ENCODE measurements around the gene SNX13. TPM values are rescaled to one million over a fixed set of nuclear protein-coding genes. Genes with fewer than 3 reads are reported as not detected.

The SNX13 gene
- total RNA-seq, 4 donors from 2014 or later: 74.9 to 154 (median 107) TPM

DNA sequence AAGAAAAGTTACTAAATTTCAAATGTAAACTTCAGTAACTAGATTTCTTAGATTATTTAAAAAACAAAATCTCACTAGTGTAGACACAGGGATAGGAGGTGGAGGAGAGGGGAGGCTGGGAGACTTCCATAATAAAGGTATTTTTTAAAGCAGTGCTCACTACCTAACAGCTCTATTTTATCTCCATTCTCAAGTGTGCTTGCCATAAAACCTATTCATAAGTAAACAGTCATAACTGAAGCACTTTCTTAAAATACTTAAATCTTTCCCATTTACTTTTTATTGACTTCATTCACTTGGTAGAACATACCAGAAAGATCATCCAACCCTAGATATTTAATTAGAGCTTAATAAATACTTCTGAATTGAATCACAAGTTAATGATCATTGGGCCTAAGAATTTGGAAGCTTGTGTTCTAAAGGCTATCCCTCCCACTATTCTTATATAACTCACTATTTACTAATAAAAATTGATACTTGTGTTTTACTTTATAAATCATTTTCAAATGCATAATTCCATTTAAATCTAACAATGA, 107.4 kb downstream of the SNX13 start:
- Histone ChIP-seq H3K27ac (no peak overlapping the region), H3K4me3 (no peak overlapping the region), H3K27me3 (no peaks in the 10 kb centered on the region), H3K36me3 (no peaks in the 10 kb centered on the region), H3K4me1 (no peaks in the 10 kb centered on the region), H3K9me3 (no peaks in the 10 kb centered on the region)
- DNase-seq (no peak), ATAC-seq (no peak)
- in situ Hi-C loops (cut with MboI; ENCODE audit: low sequenced_read_pairs in 4 of 4): no loop called here
- intact Hi-C loops (cut with DNase I; ENCODE audit: low total_unique reads): no loop called here
- TF ChIP-seq, protein P1, sequence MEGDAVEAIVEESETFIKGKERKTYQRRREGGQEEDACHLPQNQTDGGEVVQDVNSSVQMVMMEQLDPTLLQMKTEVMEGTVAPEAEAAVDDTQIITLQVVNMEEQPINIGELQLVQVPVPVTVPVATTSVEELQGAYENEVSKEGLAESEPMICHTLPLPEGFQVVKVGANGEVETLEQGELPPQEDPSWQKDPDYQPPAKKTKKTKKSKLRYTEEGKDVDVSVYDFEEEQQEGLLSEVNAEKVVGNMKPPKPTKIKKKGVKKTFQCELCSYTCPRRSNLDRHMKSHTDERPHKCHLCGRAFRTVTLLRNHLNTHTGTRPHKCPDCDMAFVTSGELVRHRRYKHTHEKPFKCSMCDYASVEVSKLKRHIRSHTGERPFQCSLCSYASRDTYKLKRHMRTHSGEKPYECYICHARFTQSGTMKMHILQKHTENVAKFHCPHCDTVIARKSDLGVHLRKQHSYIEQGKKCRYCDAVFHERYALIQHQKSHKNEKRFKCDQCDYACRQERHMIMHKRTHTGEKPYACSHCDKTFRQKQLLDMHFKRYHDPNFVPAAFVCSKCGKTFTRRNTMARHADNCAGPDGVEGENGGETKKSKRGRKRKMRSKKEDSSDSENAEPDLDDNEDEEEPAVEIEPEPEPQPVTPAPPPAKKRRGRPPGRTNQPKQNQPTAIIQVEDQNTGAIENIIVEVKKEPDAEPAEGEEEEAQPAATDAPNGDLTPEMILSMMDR (IDR thresholded peaks at IDR 0.05 in 4 of 5, conservative IDR thresholded peaks at IDR 0.05 in 1 of 5): no peak
- TF ChIP-seq POLR2A (IDR thresholded peaks at IDR 0.05): no peak

DNA sequence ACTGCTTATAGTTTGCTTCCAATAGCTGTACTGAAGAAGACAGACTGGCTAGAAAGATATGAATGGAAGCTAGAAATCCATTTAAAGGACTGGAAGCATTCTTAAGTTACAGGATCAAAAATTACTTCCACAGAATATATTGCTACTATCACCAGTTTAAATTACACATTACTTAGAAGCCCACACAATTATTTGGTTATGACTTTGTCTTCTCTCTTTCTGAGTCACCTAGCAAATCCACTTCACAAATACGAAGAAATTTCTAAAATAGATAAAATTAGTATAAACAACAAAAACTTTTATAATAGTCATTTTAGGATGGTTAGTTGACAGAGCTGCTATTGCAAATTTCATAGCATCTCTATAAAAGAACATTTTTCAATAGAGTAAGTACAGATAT, 108.1 kb downstream of the SNX13 start:
- no peaks in the 10 kb centered on the region for H3K9me3 ChIP-seq
- H3K27ac ChIP-seq: no peak overlapping the region
- in situ Hi-C loops (cut with MboI; ENCODE audit: low sequenced_read_pairs in 4 of 4) (no loop called here), intact Hi-C loops (cut with DNase I; ENCODE audit: low total_unique reads) (no loop called here)
- ATAC-seq (no peak), DNase-seq (no peak)
- TF ChIP-seq POLR2A (IDR thresholded peaks at IDR 0.05): no peak
- TF ChIP-seq, protein P1 (IDR thresholded peaks at IDR 0.05 in 4 of 5, conservative IDR thresholded peaks at IDR 0.05 in 1 of 5): no peak
- no peak overlapping the region for H3K4me3 ChIP-seq
- no peaks in the 10 kb centered on the region for H3K36me3 ChIP-seq
- no peaks in the 10 kb centered on the region for H3K4me1 ChIP-seq
- no peaks in the 10 kb centered on the region for H3K27me3 ChIP-seq

DNA sequence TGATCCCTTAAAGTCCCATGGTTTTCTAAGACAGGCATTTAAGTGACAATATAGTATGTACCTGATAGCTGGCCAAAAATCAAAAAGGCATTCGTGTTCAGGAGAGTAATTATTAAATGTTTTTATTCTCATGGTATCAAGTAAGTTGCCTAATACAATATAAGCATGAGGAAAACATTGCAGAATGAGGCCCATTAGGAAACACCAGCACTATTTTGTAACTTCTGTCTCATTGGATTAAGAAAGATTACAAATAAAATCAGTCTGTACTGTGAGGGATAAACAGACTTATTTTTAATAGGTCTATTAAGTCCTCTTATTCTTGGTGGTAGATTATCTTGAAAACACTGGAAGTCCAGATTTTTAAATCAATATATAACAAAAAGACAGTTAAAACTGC, 110.1 kb downstream of the SNX13 start:
- ATAC-seq (no peak), DNase-seq (no peak)
- intact Hi-C loops (cut with DNase I; ENCODE audit: low total_unique reads) (no loop called here), in situ Hi-C loops (cut with MboI; ENCODE audit: low sequenced_read_pairs in 4 of 4) (no loop called here)
- no peaks in the 10 kb centered on the region for H3K4me1 ChIP-seq
- no peaks in the 10 kb centered on the region for H3K27me3 ChIP-seq
- no peak overlapping the region for H3K27ac ChIP-seq
- TF ChIP-seq, protein P1 (IDR thresholded peaks at IDR 0.05 in 4 of 5, conservative IDR thresholded peaks at IDR 0.05 in 1 of 5): no peak
- no peak for TF ChIP-seq POLR2A (IDR thresholded peaks at IDR 0.05)
- peaks cover 0 to 10% of the 10 kb centered on the region in 2 donors for H3K36me3 ChIP-seq
- H3K9me3 ChIP-seq: no peaks in the 10 kb centered on the region
- no peak overlapping the region for H3K4me3 ChIP-seq

DNA sequence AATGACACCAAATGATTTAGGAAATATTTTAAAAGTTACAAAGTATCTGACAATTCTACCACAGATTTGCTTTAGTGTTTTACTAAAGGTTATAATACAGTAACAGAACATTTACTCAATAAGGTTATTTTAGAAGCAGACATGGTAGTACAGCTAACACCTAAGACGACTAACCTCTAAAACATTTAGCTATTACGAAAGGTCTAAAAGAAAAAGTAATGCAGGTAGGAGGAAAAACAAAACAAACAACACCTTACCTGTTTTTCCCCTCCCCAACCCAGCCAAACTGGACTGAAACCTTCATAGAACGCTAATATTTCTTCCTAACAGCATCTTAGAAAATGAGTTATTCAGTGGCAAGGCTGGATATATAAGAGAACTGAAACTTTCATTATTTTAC, 111.3 kb downstream of the SNX13 start:
- Histone ChIP-seq H3K27ac (no peak overlapping the region), H3K9me3 (no peaks in the 10 kb centered on the region), H3K4me1 (no peaks in the 10 kb centered on the region), H3K4me3 (no peak overlapping the region), H3K36me3 (peaks cover 0 to 10% of the 10 kb centered on the region in 2 donors), H3K27me3 (no peaks in the 10 kb centered on the region)
- DNase-seq: no peak
- ATAC-seq: no peak
- intact Hi-C loops (cut with DNase I; ENCODE audit: low total_unique reads): no loop called here
- in situ Hi-C loops (cut with MboI; ENCODE audit: low sequenced_read_pairs in 4 of 4): no loop called here
- TF ChIP-seq POLR2A (IDR thresholded peaks at IDR 0.05): no peak
- TF ChIP-seq, protein P1 (IDR thresholded peaks at IDR 0.05 in 4 of 5, conservative IDR thresholded peaks at IDR 0.05 in 1 of 5): no peak
